HCT116 (cell line): ENCODE results near the gene CAPN15. TPM values are rescaled to one million over a fixed set of nuclear protein-coding genes. Genes with fewer than 3 reads are reported as not detected.

Source experiments
- ATAC-seq: fragments of 200-7000 bp; cut with Tn5 transposase; 2 replicates; pipeline ENCODE4 v1.9.1; 2020; ENCODE audit warnings: mild to moderate bottlenecking, moderate library complexity
- BruUV-seq: library from RNA; stranded (reverse); fragments of 400-500 nt; replicated peaks from 2 replicates; lab custom pipeline; 2021; lab: Mats Ljungman, UMichigan
- CTCF ChIA-PET: fragments of 300-600 bp; sonication (Branson Sonifier 250); formaldehyde crosslinking; loops from one replicate; lab custom pipeline; 2021; ENCODE audit warnings: antibody characterized with exemption; lab: Charles Lee
- POLR2A ChIA-PET: fragments of 300-600, 350-600 bp; sonication (Branson Sonifier 250); formaldehyde crosslinking; loops from one replicate; lab custom pipeline; 2021; ENCODE audit warnings: antibody characterized with exemption; lab: Charles Lee
- RAD21 ChIA-PET, 2 experiments: fragments of 300-600 bp; sonication (Branson Sonifier 250); formaldehyde crosslinking; loops; one replicate each; lab custom pipeline; 2023; ENCODE audit warnings: low total read pairs in 2 of 2; ENCODE audit not compliant: uncharacterized antibody in 2 of 2, unreplicated experiment in 2 of 2, low non-redundant PET in 1 of 2; lab: Charles Lee
- DNase-seq: peaks from one replicate; pipeline ENCODE4 v3.0.0-alpha.2; 2010; ENCODE audit warnings: low read depth, low spot score
- H2AFZ ChIP-seq: fragments of 200-600 bp; shearing (Covaris generic), sonication (generic); 2 replicates; pipeline ENCODE4 v1.6.1; 2017; ENCODE audit warnings: low read depth, mixed run types, mixed read lengths, antibody characterized with exemption, low read length; ENCODE audit not compliant: poor library complexity, severe bottlenecking
- H3K27ac ChIP-seq: 2 replicates; pipeline ENCODE4 v1.5.1; 2012; ENCODE audit warnings: low read depth, low read length
- H3K27me3 ChIP-seq: fragments of 200-600 bp; sonication (generic); 2 replicates; pipeline ENCODE4 v1.6.1; 2016; ENCODE audit warnings: mixed run types, low read length, mixed read lengths; ENCODE audit not compliant: insufficient read depth
- H3K36me3 ChIP-seq, 2 experiments: fragments of 200-500 bp in 1 of 2; fragments of 200-600 bp in 1 of 2; sonication (Bioruptor generic) in 1 of 2; sonication (generic) in 1 of 2; 2 replicates each; pipeline versions ENCODE4 v1.5.1 to v1.6.1; 2014 to 2016; ENCODE audit warnings: low read length in 2 of 2, inconsistent platforms in 1 of 2, mixed read lengths in 1 of 2, mixed run types in 1 of 2; ENCODE audit not compliant: insufficient read depth in 2 of 2, control insufficient read depth in 1 of 2
- H3K4me1 ChIP-seq, 2 experiments: fragments of 200-600 bp in 1 of 2; sonication (generic) in 1 of 2; 2 replicates each; pipeline versions ENCODE4 v1.5.1 to v1.6.1; 2012 to 2017; ENCODE audit warnings: low read length in 2 of 2, inconsistent platforms in 1 of 2, mild to moderate bottlenecking in 1 of 2, mixed read lengths in 1 of 2, mixed run types in 1 of 2, moderate library complexity in 1 of 2; ENCODE audit not compliant: insufficient read depth in 2 of 2, control insufficient read depth in 1 of 2
- H3K4me2 ChIP-seq: fragments of 200-600 bp; sonication (generic); 2 replicates; pipeline ENCODE4 v1.6.1; 2017; ENCODE audit warnings: mixed run types, low read length, mixed read lengths
- H3K4me3 ChIP-seq, 2 experiments: fragments of 200-600 bp in 1 of 2; sonication (generic) in 1 of 2; replicated peaks in 1 of 2; 2 replicates each; pipeline ENCODE4 v1.5.1; 2011 to 2016; ENCODE audit warnings: low read length in 2 of 2, control low read depth in 1 of 2, low read depth in 1 of 2, mild to moderate bottlenecking in 1 of 2, mixed read lengths in 1 of 2, mixed run types in 1 of 2
- H3K79me2 ChIP-seq: fragments of 200-600 bp; sonication (generic); 2 replicates; pipeline ENCODE4 v1.6.1; 2017; ENCODE audit warnings: mild to moderate bottlenecking, mixed run types, low read length, moderate library complexity, mixed read lengths; ENCODE audit not compliant: insufficient read depth
- H3K9ac ChIP-seq: fragments of 200-600 bp; sonication (generic); 2 replicates; pipeline ENCODE4 v1.6.1; 2016; ENCODE audit warnings: low read length, mixed read lengths
- H3K9me2 ChIP-seq: fragments of 200-600 bp; sonication (generic), shearing (Covaris generic); 2 replicates; pipeline ENCODE4 v1.6.1; 2017; ENCODE audit warnings: mixed run types, mild to moderate bottlenecking, moderate library complexity; ENCODE audit not compliant: insufficient read depth
- H3K9me3 ChIP-seq, 2 experiments: fragments of 200-500 bp in 1 of 2; fragments of 200-600 bp in 1 of 2; sonication (Bioruptor generic) in 1 of 2; sonication (generic) in 1 of 2; 2 replicates each; pipeline ENCODE4 v1.6.1; 2014 to 2017; ENCODE audit warnings: low read length in 2 of 2, mixed read lengths in 2 of 2, inconsistent platforms in 1 of 2, low read depth in 1 of 2, mild to moderate bottlenecking in 1 of 2, mixed run types in 1 of 2, moderate library complexity in 1 of 2; ENCODE audit not compliant: control insufficient read depth in 1 of 2, insufficient read depth in 1 of 2
- H4K20me1 ChIP-seq: fragments of 200-600 bp; sonication (generic), shearing (Covaris generic); 2 replicates; pipeline ENCODE4 v1.6.1; 2017; ENCODE audit warnings: mixed run types, mild to moderate bottlenecking, moderate library complexity; ENCODE audit not compliant: insufficient read depth
- CEBPB ChIP-seq: IDR thresholded peaks from 2 replicates; pipeline ENCODE4 v1.6.1; 2012; ENCODE audit warnings: low read depth
- SIN3A ChIP-seq: IDR thresholded peaks from 2 replicates; pipeline ENCODE4 v1.6.1; 2012; ENCODE audit warnings: low read depth
- YY1 ChIP-seq: IDR thresholded peaks from 2 replicates; pipeline ENCODE4 v1.6.1; 2011; ENCODE audit warnings: low read length, low read depth, moderate library complexity, mild to moderate bottlenecking; ENCODE audit not compliant: insufficient replicate concordance; ENCODE audit errors: extremely low read depth
- intact Hi-C: fragments of 100-400 bp; cut with micrococcal nuclease; formaldehyde crosslinking; loops from 2 replicates; pipeline ENCODE4 v1.10.0; 2022
- total RNA-seq: library from RNA; stranded (reverse); gene quantifications from one replicate; pipeline ENCODE4 v1.2.1, GENCODE V29; 2021; ENCODE audit not compliant: unreplicated experiment
- TF ChIP-seq, protein P1 (sequence below), 3 experiments: fragments of 200-600 bp in 1 of 3; sonication (generic) in 1 of 3; IDR thresholded peaks in 2 of 3; conservative IDR thresholded peaks in 1 of 3; 2 replicates each; pipeline ENCODE4 v1.5.1; 2012 to 2017; ENCODE audit warnings: low read depth in 2 of 3, low read length in 2 of 3, antibody characterized with exemption in 1 of 3, borderline replicate concordance in 1 of 3, control low read depth in 1 of 3, mild to moderate bottlenecking in 1 of 3, mixed read lengths in 1 of 3, mixed run types in 1 of 3, moderate library complexity in 1 of 3; ENCODE audit not compliant: insufficient read depth in 1 of 3

Gene CAPN15
- total RNA-seq, 1 experiment from 2014 or later: 39.0 TPM

DNA sequence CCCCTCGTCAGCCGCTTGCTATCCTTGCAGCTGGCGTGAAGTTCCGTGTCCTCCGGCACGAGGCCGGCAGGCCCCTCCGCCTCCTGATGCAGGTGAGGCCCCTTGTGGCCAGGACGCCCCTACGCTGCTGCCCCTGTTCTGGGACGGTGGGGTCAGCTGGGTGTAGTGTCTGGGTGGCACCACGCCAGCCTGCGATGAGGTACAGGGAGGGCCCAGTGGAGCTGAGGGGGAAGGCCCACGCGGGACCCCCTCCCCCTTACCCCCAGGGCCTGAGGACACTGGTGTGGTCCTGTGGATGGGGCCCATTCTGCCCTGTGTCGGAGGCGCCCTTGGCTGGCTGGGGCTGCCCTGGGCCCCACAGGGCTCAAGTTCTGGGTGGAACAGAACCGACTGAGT, 54.7 kb downstream of the CAPN15 start:
- H3K9me2 ChIP-seq: no peaks in the 10 kb centered on the region
- H4K20me1 ChIP-seq: no peaks in the 10 kb centered on the region
- no peaks in the 10 kb centered on the region for H3K36me3 ChIP-seq
- ChIA-PET RAD21 (no interaction called here), POLR2A (no interaction called here), CTCF (no interaction called here)
- no peak for ATAC-seq
- peaks cover 2 to 6% of the 10 kb centered on the region in 2 experiments; a peak in 2 of 4 replicates for H3K4me1 ChIP-seq
- H3K27ac ChIP-seq: no peak overlapping the region
- H3K4me3 ChIP-seq: no peak overlapping the region
- no peak for TF ChIP-seq SIN3A
- TF ChIP-seq YY1: no peak
- no peak for TF ChIP-seq CEBPB
- BruUV-seq: no TSS peak
- DNase-seq: no peak
- no peaks in the 10 kb centered on the region for H3K79me2 ChIP-seq
- no peak overlapping the region for H3K4me2 ChIP-seq
- no peaks in the 10 kb centered on the region for H3K27me3 ChIP-seq
- no peak overlapping the region for H2AFZ ChIP-seq
- no peak overlapping the region for H3K9ac ChIP-seq
- intact Hi-C loops: no loop called here
- H3K9me3 ChIP-seq: no peaks in the 10 kb centered on the region

DNA sequence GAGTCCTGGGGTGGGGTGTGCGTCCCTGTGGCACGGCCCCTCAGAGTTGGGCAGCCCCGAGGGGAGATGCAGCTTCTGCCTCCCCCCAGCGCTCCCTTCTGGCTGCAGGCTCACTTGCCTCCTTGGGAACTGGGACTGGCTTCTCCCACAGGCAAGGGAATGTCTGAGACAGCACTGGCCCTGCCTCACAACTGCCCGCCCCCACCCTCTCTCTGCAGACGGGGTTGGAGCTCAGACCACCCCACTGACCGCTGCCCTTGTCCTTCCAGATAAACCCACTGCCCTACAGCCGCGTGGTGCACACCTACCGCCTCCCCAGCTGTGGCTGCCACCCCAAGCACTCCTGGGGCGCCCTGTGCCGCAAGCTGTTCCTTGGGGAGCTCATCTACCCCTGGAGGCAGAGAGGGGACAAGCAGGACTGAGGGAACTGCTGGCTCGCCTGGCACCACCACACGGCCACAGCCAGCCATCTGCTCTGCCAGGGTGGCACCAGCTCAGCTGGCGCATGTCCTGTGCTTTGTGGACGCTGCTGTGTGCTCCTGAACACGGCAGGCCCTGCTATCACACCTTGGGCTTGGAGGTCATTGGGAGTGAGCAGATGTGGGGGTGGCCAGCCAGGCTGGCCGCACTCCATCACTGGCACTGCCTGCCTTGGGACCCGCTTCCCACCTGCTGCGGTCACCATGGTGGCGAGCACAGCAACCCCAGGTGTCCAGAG, 55.3 kb downstream of the CAPN15 start:
- ChIA-PET CTCF (no interaction called here), RAD21 (no interaction called here), POLR2A (no interaction called here)
- Histone ChIP-seq H3K36me3 (no peaks in the 10 kb centered on the region), H3K27ac (no peak overlapping the region), H2AFZ (no peak overlapping the region), H3K4me2 (no peak overlapping the region), H4K20me1 (no peaks in the 10 kb centered on the region), H3K4me1 (peaks cover 2 to 8% of the 10 kb centered on the region in 2 experiments; a peak in 2 of 4 replicates), H3K9ac (no peak overlapping the region), H3K9me2 (no peaks in the 10 kb centered on the region), H3K27me3 (no peaks in the 10 kb centered on the region), H3K79me2 (peaks cover 1% of the 10 kb centered on the region; the same call in 1 of the 2 replicates), H3K9me3 (no peaks in the 10 kb centered on the region), H3K4me3 (no peak overlapping the region)
- BruUV-seq: no TSS peak
- ATAC-seq (no peak), DNase-seq (no peak)
- TF ChIP-seq, protein P1, sequence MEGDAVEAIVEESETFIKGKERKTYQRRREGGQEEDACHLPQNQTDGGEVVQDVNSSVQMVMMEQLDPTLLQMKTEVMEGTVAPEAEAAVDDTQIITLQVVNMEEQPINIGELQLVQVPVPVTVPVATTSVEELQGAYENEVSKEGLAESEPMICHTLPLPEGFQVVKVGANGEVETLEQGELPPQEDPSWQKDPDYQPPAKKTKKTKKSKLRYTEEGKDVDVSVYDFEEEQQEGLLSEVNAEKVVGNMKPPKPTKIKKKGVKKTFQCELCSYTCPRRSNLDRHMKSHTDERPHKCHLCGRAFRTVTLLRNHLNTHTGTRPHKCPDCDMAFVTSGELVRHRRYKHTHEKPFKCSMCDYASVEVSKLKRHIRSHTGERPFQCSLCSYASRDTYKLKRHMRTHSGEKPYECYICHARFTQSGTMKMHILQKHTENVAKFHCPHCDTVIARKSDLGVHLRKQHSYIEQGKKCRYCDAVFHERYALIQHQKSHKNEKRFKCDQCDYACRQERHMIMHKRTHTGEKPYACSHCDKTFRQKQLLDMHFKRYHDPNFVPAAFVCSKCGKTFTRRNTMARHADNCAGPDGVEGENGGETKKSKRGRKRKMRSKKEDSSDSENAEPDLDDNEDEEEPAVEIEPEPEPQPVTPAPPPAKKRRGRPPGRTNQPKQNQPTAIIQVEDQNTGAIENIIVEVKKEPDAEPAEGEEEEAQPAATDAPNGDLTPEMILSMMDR (IDR thresholded peaks at IDR 0.05 in 2 of 3, conservative IDR thresholded peaks at IDR 0.05 in 1 of 3; ENCODE audit: borderline replicate concordance in 1 of 3, insufficient read depth in 1 of 3, low read depth in 2 of 3, low read length in 2 of 3): no peak
- TF ChIP-seq CEBPB: no peak
- intact Hi-C loops: no loop called here
